ENCODE results near the gene MAP2K5. TPM values are rescaled to one million over a fixed set of nuclear protein-coding genes. Genes with fewer than 3 reads are reported as not detected.

The MAP2K5 gene
- total RNA-seq, 1 experiment from 2014 or later = 13.6 TPM

DNA sequence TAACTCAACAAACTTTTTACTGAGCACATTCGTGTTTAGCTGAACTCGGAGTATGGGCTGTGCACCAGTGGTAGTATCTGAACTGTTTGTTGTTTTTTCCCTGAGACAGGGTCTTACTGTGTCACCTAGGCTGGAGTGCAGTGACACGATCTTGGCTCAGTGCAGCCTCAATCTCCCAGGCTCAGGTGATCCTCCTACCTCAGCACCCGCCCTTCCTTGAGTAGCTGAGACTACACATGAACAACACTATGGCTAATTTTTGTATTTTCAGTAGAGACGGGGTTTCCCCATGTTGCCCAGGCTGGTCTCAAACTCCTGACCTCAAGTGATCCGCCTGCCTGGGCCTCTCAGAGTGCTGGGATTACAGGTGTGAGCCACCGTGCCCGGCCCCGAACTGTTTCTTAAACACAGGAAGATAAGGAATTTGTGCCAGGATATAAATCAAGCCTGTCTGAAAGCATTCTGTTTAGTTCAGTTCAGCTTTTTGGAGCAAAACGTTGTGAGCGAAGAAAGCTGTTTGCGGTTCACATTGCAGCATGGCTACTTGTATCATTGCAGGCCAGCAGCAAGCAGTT lies 242.4 kb downstream of the MAP2K5 start:
- H3K4me3 Mint-ChIP-seq = no peak overlapping the region
- CTCF ChIA-PET = no interaction called here

DNA sequence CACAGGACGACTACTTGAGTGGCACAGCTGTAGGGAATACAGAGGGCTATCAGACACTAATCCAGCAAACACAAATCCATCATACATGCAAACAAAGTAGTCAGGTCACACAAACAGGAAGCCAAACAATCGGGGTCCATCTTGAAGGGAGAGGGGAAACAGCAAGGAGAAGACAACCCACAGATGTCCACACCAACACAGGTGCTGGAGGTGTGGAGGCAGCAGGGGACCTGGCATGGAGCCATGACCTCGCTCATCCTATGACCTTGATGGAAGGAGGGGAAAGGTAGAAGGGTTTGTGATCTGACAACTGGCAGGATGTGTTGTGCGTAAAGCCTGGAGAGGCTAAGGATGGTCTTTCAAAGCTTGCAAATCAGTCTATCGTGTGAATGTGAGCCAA lies 242.9 kb downstream of the MAP2K5 start:
- TF ChIP-seq, protein P1, sequence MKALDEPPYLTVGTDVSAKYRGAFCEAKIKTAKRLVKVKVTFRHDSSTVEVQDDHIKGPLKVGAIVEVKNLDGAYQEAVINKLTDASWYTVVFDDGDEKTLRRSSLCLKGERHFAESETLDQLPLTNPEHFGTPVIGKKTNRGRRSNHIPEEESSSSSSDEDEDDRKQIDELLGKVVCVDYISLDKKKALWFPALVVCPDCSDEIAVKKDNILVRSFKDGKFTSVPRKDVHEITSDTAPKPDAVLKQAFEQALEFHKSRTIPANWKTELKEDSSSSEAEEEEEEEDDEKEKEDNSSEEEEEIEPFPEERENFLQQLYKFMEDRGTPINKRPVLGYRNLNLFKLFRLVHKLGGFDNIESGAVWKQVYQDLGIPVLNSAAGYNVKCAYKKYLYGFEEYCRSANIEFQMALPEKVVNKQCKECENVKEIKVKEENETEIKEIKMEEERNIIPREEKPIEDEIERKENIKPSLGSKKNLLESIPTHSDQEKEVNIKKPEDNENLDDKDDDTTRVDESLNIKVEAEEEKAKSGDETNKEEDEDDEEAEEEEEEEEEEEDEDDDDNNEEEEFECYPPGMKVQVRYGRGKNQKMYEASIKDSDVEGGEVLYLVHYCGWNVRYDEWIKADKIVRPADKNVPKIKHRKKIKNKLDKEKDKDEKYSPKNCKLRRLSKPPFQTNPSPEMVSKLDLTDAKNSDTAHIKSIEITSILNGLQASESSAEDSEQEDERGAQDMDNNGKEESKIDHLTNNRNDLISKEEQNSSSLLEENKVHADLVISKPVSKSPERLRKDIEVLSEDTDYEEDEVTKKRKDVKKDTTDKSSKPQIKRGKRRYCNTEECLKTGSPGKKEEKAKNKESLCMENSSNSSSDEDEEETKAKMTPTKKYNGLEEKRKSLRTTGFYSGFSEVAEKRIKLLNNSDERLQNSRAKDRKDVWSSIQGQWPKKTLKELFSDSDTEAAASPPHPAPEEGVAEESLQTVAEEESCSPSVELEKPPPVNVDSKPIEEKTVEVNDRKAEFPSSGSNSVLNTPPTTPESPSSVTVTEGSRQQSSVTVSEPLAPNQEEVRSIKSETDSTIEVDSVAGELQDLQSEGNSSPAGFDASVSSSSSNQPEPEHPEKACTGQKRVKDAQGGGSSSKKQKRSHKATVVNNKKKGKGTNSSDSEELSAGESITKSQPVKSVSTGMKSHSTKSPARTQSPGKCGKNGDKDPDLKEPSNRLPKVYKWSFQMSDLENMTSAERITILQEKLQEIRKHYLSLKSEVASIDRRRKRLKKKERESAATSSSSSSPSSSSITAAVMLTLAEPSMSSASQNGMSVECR (CRISPR knock-in tag; IDR thresholded peaks at IDR 0.05; ENCODE audit: borderline replicate concordance) = no peak
- Mint-ChIP-seq H3K27ac (no peak overlapping the region), H3K27me3 (ENCODE audit: low read depth) (no peaks in the 10 kb centered on the region), H3K36me3 (no peaks in the 10 kb centered on the region), H3K4me3 (no peak overlapping the region), H3K9me3 (no peaks in the 10 kb centered on the region), H3K4me1 (peaks cover 59% of the 10 kb centered on the region)
- ATAC-seq (no peak), DNase-seq (ENCODE audit: low spot score) (no peak)
- CTCF ChIA-PET = no interaction called here
- POLR2A ChIA-PET = no interaction called here

More for the DNA sequence above, 242.4 kb downstream of the MAP2K5 start:
- H3K27ac Mint-ChIP-seq = no peak overlapping the region
- no peaks in the 10 kb centered on the region for H3K9me3 Mint-ChIP-seq
- peaks cover 54% of the 10 kb centered on the region for H3K4me1 Mint-ChIP-seq
- DNase-seq (ENCODE audit: low spot score) = no peak
- H3K27me3 Mint-ChIP-seq (ENCODE audit: low read depth) = no peaks in the 10 kb centered on the region
- TF ChIP-seq KAT7 (CRISPR knock-in tag; IDR thresholded peaks at IDR 0.05; ENCODE audit: borderline replicate concordance) (no peak), ZNF138 (CRISPR knock-in tag; conservative IDR thresholded peaks at IDR 0.05) (no peak), MXD4 (CRISPR knock-in tag; IDR thresholded peaks at IDR 0.05; ENCODE audit: borderline replicate concordance) (no peak), HMGA2 (CRISPR knock-in tag; IDR thresholded peaks at IDR 0.05) (no peak), GRHL2 (CRISPR knock-in tag; IDR thresholded peaks at IDR 0.05; ENCODE audit: insufficient replicate concordance, severe bottlenecking) (no peak), ELF4 (CRISPR knock-in tag; IDR thresholded peaks at IDR 0.05; ENCODE audit: low read depth) (no peak), SP1 (CRISPR knock-in tag; conservative IDR thresholded peaks at IDR 0.05) (no peak), ZBTB21 (CRISPR knock-in tag; IDR thresholded peaks at IDR 0.05; ENCODE audit: borderline replicate concordance) (no peak), NR2C2 (CRISPR knock-in tag; IDR thresholded peaks at IDR 0.05) (no peak)
- TF ChIP-seq, protein P1 (CRISPR knock-in tag; IDR thresholded peaks at IDR 0.05; ENCODE audit: borderline replicate concordance) = no peak
- TF ChIP-seq, protein P2, sequence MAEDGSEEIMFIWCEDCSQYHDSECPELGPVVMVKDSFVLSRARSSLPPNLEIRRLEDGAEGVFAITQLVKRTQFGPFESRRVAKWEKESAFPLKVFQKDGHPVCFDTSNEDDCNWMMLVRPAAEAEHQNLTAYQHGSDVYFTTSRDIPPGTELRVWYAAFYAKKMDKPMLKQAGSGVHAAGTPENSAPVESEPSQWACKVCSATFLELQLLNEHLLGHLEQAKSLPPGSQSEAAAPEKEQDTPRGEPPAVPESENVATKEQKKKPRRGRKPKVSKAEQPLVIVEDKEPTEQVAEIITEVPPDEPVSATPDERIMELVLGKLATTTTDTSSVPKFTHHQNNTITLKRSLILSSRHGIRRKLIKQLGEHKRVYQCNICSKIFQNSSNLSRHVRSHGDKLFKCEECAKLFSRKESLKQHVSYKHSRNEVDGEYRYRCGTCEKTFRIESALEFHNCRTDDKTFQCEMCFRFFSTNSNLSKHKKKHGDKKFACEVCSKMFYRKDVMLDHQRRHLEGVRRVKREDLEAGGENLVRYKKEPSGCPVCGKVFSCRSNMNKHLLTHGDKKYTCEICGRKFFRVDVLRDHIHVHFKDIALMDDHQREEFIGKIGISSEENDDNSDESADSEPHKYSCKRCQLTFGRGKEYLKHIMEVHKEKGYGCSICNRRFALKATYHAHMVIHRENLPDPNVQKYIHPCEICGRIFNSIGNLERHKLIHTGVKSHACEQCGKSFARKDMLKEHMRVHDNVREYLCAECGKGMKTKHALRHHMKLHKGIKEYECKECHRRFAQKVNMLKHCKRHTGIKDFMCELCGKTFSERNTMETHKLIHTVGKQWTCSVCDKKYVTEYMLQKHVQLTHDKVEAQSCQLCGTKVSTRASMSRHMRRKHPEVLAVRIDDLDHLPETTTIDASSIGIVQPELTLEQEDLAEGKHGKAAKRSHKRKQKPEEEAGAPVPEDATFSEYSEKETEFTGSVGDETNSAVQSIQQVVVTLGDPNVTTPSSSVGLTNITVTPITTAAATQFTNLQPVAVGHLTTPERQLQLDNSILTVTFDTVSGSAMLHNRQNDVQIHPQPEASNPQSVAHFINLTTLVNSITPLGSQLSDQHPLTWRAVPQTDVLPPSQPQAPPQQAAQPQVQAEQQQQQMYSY (CRISPR knock-in tag; IDR thresholded peaks at IDR 0.05) = no peak
- POLR2A ChIA-PET = no interaction called here
- no peaks in the 10 kb centered on the region for H3K36me3 Mint-ChIP-seq
- ATAC-seq = no peak

Measured in WTC11 (cell line).